ENCODE measurements around the gene SDCBP2.

DNA sequence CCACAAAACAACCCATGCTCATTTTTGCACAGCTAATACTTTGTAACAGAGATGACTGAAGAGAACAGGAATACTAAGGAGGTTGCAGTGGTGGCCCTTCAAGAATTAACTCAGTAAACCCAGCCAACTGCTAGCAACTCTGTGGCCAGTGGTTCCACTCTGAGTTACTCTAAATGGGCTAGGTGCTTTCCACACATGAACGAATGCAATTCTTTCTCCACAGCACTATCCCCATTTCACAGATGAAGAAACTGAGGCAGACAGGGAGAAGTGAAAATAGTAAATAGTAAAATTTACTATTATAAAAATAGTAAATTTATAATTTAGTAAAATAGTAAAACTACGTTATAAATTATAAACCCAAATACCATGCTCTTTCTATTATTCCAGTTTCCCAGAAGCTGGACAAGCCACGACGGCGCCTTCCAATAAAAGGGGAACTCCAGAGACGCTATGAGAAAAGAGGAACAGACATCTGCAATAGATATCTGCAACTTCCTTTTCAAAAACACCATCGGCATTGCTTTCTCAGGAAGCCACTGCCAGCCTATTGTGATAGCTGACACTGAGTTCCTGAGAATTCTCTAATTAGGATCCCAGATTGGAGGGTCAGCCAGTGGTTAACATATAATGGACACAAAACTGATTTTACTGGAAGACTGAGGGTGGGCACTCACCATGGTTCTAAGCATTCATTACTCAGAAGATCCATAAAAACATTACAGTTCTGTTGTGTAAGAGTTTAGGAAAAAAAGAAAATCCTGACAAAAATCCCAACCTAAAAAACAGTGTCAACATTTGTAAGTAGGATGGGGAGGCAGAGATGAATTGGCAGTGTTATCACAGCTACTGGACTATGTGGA is 47.7 kb upstream of the SDCBP2 start:
- peak; percentile 93 for TF ChIP-seq SPI1 (IDR thresholded peaks at IDR 0.05; ENCODE audit: low read depth, low read length)
- TF ChIP-seq POLR2A (IDR thresholded peaks at IDR 0.05; ENCODE audit: low read depth, low read length): no peak
- no peak for TF ChIP-seq TAF1 (IDR thresholded peaks at IDR 0.05; ENCODE audit: low read depth, low read length)
- no peak for TF ChIP-seq POLR2AphosphoS5 (IDR thresholded peaks at IDR 0.05; ENCODE audit: low read depth, low read length)
- TF ChIP-seq POU2F2 (IDR thresholded peaks at IDR 0.05; ENCODE audit: low read depth, low read length): no peak
